Stimulated activated CD8-positive, alpha-beta memory T cell treated with anti-CD3 and anti-CD28 coated beads, Interleukin-4, amount 100 ng/mL, for 48 hours (primary cell): ENCODE results near the gene YBX2.
A peak's percentile ranks its signal among the peaks of the same experiment; 100 is the strongest.

Source experiments
- DNase-seq: peaks from one replicate; pipeline ENCODE4 v3.0.0-alpha.2; 2020

Gene YBX2

DNA sequence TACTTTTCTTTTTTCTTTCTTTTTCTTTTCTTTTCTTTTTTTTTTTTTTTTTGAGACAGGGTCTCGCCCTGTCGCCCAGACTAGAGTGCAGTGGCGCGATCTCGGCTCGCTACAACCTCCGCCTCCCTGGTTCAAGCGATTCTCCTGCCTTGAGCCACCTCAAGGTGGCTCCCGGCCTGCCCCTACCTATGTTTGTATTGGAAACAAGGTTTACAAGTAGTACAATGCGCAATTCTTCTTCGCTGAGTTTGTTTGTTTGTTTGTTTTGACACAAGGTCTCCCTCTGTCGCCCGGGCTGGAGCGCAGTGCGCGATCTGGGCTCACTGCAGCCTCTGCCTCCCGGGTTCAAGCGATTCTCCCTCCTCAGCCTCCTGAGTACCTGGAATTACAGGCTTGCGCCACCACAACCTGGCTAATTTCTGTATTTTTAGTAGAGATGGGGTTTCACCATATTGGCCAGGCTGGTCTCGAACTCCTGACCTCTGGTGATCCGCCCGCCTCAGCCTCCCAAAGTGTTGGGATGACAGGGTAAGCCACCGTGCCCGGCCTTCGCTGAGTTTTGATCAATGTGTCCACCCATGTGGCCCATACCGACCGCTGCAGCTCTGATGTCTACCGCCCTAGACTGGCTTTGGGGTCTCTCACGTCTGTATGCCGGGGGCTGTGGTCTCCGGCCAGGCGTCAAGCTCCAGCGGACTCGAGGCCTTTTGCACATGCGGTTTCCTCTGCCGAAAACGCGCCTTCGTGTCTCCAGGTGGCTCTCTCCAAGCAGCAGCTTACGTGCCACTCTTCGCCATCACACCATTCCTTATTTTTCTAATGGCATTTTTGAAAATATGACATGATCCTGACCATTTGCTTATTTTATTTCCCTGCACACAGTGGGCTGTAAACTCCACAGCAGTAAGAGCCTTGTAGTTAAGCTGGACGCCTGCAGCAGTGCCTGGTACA lies 1.1 kb upstream of the YBX2 start:
- DNase-seq: no peak

DNA sequence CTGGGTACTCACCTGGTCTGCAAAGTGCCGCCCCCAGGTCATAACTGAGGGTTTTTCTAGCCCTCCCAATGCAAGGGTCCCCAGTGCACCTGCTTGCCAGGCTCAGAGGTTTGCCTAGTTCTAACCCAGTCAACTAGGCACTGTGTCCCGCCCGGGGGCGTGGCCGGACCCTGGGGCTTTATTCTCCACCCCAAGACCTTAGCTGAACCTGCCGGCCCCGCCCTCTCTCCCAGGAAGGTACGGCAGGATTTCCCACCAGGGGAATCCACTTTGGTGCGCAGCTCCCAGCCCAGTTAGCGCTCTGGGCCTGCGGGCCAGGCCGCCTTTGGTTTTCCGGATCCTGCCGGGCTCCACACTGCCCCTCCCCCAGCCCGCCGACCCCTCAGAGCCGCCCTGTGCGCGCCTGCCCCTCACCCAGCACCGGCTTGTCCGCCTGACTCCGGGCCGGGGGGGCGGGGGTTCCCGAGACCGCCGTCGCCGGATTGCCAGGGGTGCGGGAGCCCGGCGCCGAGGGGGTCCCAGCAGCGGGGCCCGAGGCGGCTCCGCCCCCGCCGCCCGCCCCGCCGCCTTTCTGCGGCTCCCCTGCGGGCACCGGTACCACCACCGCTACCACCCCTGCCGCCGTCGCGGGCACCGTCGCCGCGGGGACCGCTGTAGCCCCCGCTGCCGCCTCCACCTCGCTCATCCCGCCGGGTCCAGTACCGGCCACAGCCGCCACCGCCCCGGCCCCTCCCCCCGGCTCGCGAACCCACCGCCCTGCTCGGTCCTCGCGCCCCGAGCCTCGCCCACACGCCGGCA lies 424 bp downstream of the YBX2 start:
- DNase-seq: no peak

DNA sequence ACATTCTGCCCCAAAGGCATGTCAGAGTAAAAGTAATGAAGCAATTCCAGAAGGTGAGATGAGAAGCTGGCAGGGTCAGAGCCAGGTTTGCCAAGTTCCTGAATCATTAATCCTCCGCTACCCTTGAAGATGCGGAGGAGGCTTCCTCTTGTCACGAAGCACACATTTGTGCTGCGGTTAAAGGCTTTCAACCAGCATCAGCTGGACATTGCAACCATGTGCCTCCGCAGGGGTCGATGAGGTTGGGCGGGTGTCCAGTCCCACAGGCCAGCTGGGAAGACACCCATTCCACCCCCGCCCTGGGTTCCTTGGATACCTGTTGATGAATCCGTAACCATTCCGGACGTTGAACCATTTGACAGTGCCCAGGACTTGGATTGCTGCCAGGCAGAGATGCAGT lies 1.3 kb downstream of the YBX2 start:
- no peak for DNase-seq

DNA sequence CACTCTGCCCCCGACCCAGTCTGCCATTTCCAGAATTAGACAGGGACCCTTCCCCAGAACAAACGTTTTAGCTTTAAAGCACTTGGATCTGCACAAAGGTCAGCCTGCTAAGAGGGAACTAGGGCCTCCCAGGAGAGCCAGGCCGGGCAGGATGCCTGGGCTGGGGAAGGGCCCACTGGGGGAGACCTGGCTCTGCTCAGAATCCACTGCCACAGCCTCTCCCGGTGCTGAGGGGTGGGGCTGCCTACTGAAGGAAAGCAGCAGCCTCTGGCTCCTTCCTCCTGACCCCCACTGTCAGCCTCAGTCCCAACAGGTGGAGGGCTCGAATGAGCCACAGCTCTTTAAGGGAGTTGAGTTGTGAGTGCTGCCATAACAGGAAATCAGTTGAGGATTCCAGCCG lies 1.7 kb downstream of the YBX2 start:
- no peak for DNase-seq

- no peak for DNase-seq
These were observed 2.2 kb downstream of the YBX2 start for GRCh38 chr17:7292194-7292593.

- no peak for DNase-seq
These were observed 3.8 kb downstream of the YBX2 start for GRCh38 chr17:7290685-7291084.

DNA sequence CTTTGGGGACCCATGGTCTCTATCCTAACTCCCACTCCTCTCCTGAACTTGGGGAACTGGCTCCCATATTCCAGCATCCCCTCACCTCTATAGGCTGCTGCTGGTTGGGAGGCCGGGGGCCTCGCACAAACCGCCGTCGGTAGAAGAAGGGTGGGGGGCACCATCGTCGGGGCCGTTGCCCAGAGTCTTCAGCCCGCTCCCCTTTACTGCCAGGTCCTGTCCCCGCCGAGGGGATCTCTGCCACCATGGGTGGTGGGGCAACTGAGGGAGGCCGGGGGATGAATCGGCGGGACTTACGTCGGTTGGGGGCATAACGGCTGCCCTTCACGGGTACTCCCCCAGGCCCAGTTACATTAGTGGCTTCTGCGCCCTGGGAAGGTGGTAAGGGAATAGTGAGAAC lies 4.3 kb downstream of the YBX2 start:
- no peak for DNase-seq

GRCh38 chr17:7289256-7290032 lies 5.0 kb downstream of the YBX2 start:
- no peak for DNase-seq

- DNase-seq: no peak
These were observed 8.8 kb downstream of the YBX2 start for GRCh38 chr17:7285679-7286078.

DNA sequence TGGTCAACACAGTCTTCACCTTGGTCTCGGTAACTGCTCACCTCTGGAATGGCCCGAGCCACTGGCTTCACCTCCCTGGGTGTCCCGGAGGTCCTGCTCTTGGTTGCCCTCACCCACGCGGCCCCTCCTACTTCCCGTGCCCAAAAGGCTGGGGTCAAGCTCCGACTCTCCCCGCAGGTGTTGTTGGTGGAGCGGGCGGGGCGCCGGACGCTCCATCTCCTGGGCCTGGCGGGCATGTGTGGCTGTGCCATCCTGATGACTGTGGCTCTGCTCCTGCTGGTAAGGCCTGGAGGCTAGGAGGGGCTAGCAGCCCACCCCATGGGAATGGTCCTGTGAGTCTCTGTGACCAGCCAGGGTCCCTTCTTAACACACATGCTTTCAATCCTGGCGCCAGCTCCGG lies 9.5 kb downstream of the YBX2 start:
- no peak for DNase-seq

GRCh38 chr17:7283471-7284216 lies 10.8 kb downstream of the YBX2 start:
- DNase-seq: no peak

GRCh38 chr17:7282752-7283321 lies 11.6 kb downstream of the YBX2 start:
- DNase-seq: no peak

GRCh38 chr17:7281953-7282751 lies 12.3 kb downstream of the YBX2 start:
- DNase-seq: no peak

GRCh38 chr17:7281074-7281952 lies 13.1 kb downstream of the YBX2 start, which contains the start of gene SLC2A4:
SLC2A4 (plus strand) TSS chr17:7281718; CDS start chr17:7281935, 217 bp downstream.
- DNase-seq: peak; percentile 94

- peak; percentile 91 for DNase-seq
These were observed 13.8 kb downstream of the YBX2 start for GRCh38 chr17:7280519-7281073.

DNA sequence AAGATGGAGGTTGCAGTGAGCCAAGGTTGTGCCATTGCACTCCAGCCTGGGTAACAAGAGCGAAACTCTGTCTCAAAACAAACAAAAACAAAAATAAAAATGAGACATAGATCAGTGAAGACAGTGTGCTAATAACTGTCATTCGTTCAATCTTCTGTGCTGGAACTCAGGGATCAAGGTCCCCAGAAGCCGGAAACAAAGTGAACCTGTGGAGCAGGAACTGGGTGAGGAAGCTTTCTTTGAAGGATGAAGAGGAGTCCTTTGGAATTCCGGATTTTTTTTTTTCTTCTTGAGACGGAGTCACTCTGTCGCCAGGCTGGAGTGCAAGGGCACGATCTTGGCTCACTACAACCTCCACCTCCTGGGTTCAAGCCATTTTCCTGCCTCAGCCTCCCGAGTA lies 15.0 kb downstream of the YBX2 start:
- DNase-seq: no peak

GRCh38 chr17:7266784-7267183 lies 27.7 kb downstream of the YBX2 start:
- no peak for DNase-seq

DNA sequence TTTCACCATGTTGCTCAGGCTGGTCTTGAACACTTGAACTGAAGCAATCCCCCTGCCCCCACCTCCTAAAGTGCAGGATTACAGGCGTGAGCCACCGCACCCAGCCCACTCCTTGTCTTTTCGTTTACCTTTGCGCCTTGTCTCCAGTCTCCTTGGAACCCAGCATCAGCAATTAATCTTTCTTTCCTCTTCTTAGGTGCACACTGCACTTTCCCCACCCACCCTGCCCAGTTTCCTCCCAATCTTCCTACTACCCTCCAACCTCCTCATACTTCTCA lies 30.7 kb downstream of the YBX2 start:
- DNase-seq: no peak

DNA sequence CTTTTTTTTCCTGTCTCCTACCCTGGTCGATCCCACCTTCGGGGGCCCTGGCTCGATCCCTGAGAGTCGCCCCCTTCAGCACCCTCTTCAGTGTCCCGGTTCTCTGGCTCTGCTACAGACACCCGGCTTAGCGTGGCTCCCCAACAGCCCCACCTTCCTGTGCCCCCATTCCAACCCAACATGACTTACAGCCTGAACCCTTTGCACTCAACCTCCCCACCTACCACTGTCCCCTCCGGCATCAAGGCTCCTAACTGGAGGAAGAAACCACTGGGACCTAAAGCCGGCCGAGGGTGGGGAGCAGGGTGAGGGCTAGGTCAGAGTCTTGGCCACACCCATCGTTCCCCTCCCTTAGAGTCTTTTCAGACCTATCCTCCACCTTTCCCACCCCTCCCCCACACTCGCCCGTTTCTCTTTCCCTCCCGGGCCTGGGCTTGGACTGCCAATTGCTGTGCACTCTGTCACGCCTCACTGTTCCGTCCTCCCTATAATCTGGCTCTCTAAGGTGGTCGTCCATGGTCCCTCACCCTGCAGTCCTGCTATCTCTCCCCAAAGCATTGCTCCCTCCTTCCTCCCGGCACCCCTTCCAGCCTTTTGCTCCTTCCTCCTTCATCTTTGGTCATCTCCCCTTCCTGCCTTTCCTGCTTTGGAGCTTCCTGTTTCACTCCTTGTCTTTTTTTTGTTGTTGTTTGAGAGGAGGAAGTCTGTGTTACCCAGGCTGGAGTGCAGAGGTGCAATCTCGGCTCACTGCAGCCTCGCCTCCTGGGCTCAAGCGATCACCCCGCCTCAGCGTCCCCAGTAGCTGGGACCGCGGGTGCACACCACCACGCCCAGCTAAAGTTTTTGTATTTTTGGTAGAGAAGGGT lies 31.3 kb downstream of the YBX2 start:
- peak; percentile 47 for DNase-seq
